ENCODE results near the gene CRHR1. TPM values are rescaled to one million over a fixed set of nuclear protein-coding genes. Genes with fewer than 3 reads are reported as not detected.

Gene CRHR1
- total and polyA plus RNA-seq, 2 donors: 0.05 to 0.32 TPM

GRCh38 chr17:45783593-45784292, 377 bp upstream of the CRHR1 start:
- DNase-seq (ENCODE audit: low read depth in 6 of 9, low spot score in 9 of 9): no peak
- peak overlapping the region in 1 of 2 donors; percentile 37 for H3K4me3 ChIP-seq (ENCODE audit: low read length in 2 of 2)
- H3K27ac ChIP-seq (ENCODE audit: low read depth in 1 of 2, low read length in 1 of 2): no peak overlapping the region
- H3K36me3 ChIP-seq (ENCODE audit: control insufficient read depth in 2 of 2, insufficient read depth in 2 of 2, low read length in 1 of 2): no peaks in the 10 kb centered on the region
- 1% methylated on average over 63 of the region's 64 CpGs for WGBS
- H3K27me3 ChIP-seq (ENCODE audit: control insufficient read depth in 2 of 2, insufficient read depth in 1 of 2, low read length in 1 of 2): peaks cover 69 to 88% of the 10 kb centered on the region in 2 donors
- no peaks in the 10 kb centered on the region for H3K9me3 ChIP-seq (ENCODE audit: control insufficient read depth in 2 of 2, insufficient read depth in 1 of 2, low read length in 1 of 2)
- peaks cover 0 to 8% of the 10 kb centered on the region in 2 donors for H3K4me1 ChIP-seq (ENCODE audit: control insufficient read depth in 2 of 2, insufficient read depth in 2 of 2, low read length in 2 of 2)

GRCh38 chr17:45784741-45785479, 790 bp downstream of the CRHR1 start:
- 1% methylated on average over 82 of the region's 82 CpGs for WGBS
- Histone ChIP-seq H3K4me1 (ENCODE audit: control insufficient read depth in 2 of 2, insufficient read depth in 2 of 2, low read length in 2 of 2) (peaks cover 0 to 8% of the 10 kb centered on the region in 2 donors), H3K27me3 (ENCODE audit: control insufficient read depth in 2 of 2, insufficient read depth in 1 of 2, low read length in 1 of 2) (peaks cover 68 to 94% of the 10 kb centered on the region in 2 donors), H3K27ac (ENCODE audit: low read depth in 1 of 2, low read length in 1 of 2) (no peak overlapping the region), H3K9me3 (ENCODE audit: control insufficient read depth in 2 of 2, insufficient read depth in 1 of 2, low read length in 1 of 2) (no peaks in the 10 kb centered on the region), H3K36me3 (ENCODE audit: control insufficient read depth in 2 of 2, insufficient read depth in 2 of 2, low read length in 1 of 2) (no peaks in the 10 kb centered on the region), H3K4me3 (ENCODE audit: low read length in 2 of 2) (peak overlapping the region in 1 of 2 donors; percentile 37)
- DNase-seq (ENCODE audit: low read depth in 6 of 9, low spot score in 9 of 9): peak in 2 of 9 donors; percentile 9 to 12

- no peak for DNase-seq (ENCODE audit: low read depth in 6 of 9, low spot score in 9 of 9)
- Histone ChIP-seq H3K4me1 (ENCODE audit: control insufficient read depth in 2 of 2, insufficient read depth in 2 of 2, low read length in 2 of 2) (peaks cover 0 to 8% of the 10 kb centered on the region in 2 donors), H3K36me3 (ENCODE audit: control insufficient read depth in 2 of 2, insufficient read depth in 2 of 2, low read length in 1 of 2) (no peaks in the 10 kb centered on the region), H3K4me3 (ENCODE audit: low read length in 2 of 2) (peak overlapping the region in 1 of 2 donors; percentile 37), H3K9me3 (ENCODE audit: control insufficient read depth in 2 of 2, insufficient read depth in 1 of 2, low read length in 1 of 2) (no peaks in the 10 kb centered on the region), H3K27me3 (ENCODE audit: control insufficient read depth in 2 of 2, insufficient read depth in 1 of 2, low read length in 1 of 2) (peaks cover 70 to 97% of the 10 kb centered on the region in 2 donors), H3K27ac (ENCODE audit: low read depth in 1 of 2, low read length in 1 of 2) (no peak overlapping the region)
- 27% methylated on average over 28 of the region's 28 CpGs for WGBS
These were observed 1.5 kb downstream of the CRHR1 start for GRCh38 chr17:45785480-45786193.

- H3K4me1 ChIP-seq (ENCODE audit: control insufficient read depth in 2 of 2, insufficient read depth in 2 of 2, low read length in 2 of 2): peaks cover 0 to 8% of the 10 kb centered on the region in 2 donors
- no peak overlapping the region for H3K27ac ChIP-seq (ENCODE audit: low read depth in 1 of 2, low read length in 1 of 2)
- H3K4me3 ChIP-seq (ENCODE audit: low read length in 2 of 2): no peak overlapping the region
- DNase-seq (ENCODE audit: low read depth in 6 of 9, low spot score in 9 of 9): no peak
- H3K27me3 ChIP-seq (ENCODE audit: control insufficient read depth in 2 of 2, insufficient read depth in 1 of 2, low read length in 1 of 2): peaks cover 66 to 98% of the 10 kb centered on the region in 2 donors
- H3K36me3 ChIP-seq (ENCODE audit: control insufficient read depth in 2 of 2, insufficient read depth in 2 of 2, low read length in 1 of 2): no peaks in the 10 kb centered on the region
- 90% methylated on average over 3 of the region's 3 CpGs for WGBS
- no peaks in the 10 kb centered on the region for H3K9me3 ChIP-seq (ENCODE audit: control insufficient read depth in 2 of 2, insufficient read depth in 1 of 2, low read length in 1 of 2)
These were observed 2.2 kb downstream of the CRHR1 start for GRCh38 chr17:45786349-45786748.

- no peak overlapping the region for H3K27ac ChIP-seq (ENCODE audit: low read depth in 1 of 2, low read length in 1 of 2)
- peaks cover 0 to 8% of the 10 kb centered on the region in 2 donors for H3K4me1 ChIP-seq (ENCODE audit: control insufficient read depth in 2 of 2, insufficient read depth in 2 of 2, low read length in 2 of 2)
- H3K36me3 ChIP-seq (ENCODE audit: control insufficient read depth in 2 of 2, insufficient read depth in 2 of 2, low read length in 1 of 2): no peaks in the 10 kb centered on the region
- H3K9me3 ChIP-seq (ENCODE audit: control insufficient read depth in 2 of 2, insufficient read depth in 1 of 2, low read length in 1 of 2): no peaks in the 10 kb centered on the region
- H3K27me3 ChIP-seq (ENCODE audit: control insufficient read depth in 2 of 2, insufficient read depth in 1 of 2, low read length in 1 of 2): peaks cover 61 to 98% of the 10 kb centered on the region in 2 donors
- no peak overlapping the region for H3K4me3 ChIP-seq (ENCODE audit: low read length in 2 of 2)
- DNase-seq (ENCODE audit: low read depth in 6 of 9, low spot score in 9 of 9): no peak
- WGBS: 85% methylated on average over 3 of the region's 3 CpGs
These were observed 2.9 kb downstream of the CRHR1 start for GRCh38 chr17:45787044-45787443.

GRCh38 chr17:45787656-45788055, 3.5 kb downstream of the CRHR1 start:
- H3K27ac ChIP-seq (ENCODE audit: low read depth in 1 of 2, low read length in 1 of 2): no peak overlapping the region
- peaks cover 0 to 8% of the 10 kb centered on the region in 2 donors for H3K4me1 ChIP-seq (ENCODE audit: control insufficient read depth in 2 of 2, insufficient read depth in 2 of 2, low read length in 2 of 2)
- no peak for DNase-seq (ENCODE audit: low read depth in 6 of 9, low spot score in 9 of 9)
- WGBS: 87% methylated on average over 11 of the region's 11 CpGs
- no peak overlapping the region for H3K4me3 ChIP-seq (ENCODE audit: low read length in 2 of 2)
- H3K9me3 ChIP-seq (ENCODE audit: control insufficient read depth in 2 of 2, insufficient read depth in 1 of 2, low read length in 1 of 2): no peaks in the 10 kb centered on the region
- H3K27me3 ChIP-seq (ENCODE audit: control insufficient read depth in 2 of 2, insufficient read depth in 1 of 2, low read length in 1 of 2): peaks cover 55 to 98% of the 10 kb centered on the region in 2 donors
- no peaks in the 10 kb centered on the region for H3K36me3 ChIP-seq (ENCODE audit: control insufficient read depth in 2 of 2, insufficient read depth in 2 of 2, low read length in 1 of 2)

- Histone ChIP-seq H3K4me3 (ENCODE audit: low read length in 2 of 2) (no peak overlapping the region), H3K27me3 (ENCODE audit: control insufficient read depth in 2 of 2, insufficient read depth in 1 of 2, low read length in 1 of 2) (peaks cover 51 to 97% of the 10 kb centered on the region in 2 donors), H3K27ac (ENCODE audit: low read depth in 1 of 2, low read length in 1 of 2) (no peak overlapping the region), H3K4me1 (ENCODE audit: control insufficient read depth in 2 of 2, insufficient read depth in 2 of 2, low read length in 2 of 2) (peaks cover 0 to 8% of the 10 kb centered on the region in 2 donors), H3K9me3 (ENCODE audit: control insufficient read depth in 2 of 2, insufficient read depth in 1 of 2, low read length in 1 of 2) (no peaks in the 10 kb centered on the region), H3K36me3 (ENCODE audit: control insufficient read depth in 2 of 2, insufficient read depth in 2 of 2, low read length in 1 of 2) (no peaks in the 10 kb centered on the region)
- WGBS: 94% methylated on average over 3 of the region's 3 CpGs
- DNase-seq (ENCODE audit: low read depth in 6 of 9, low spot score in 9 of 9): no peak
These were observed 3.9 kb downstream of the CRHR1 start for GRCh38 chr17:45788057-45788456.

- DNase-seq (ENCODE audit: low read depth in 6 of 9, low spot score in 9 of 9): no peak
- Histone ChIP-seq H3K4me3 (ENCODE audit: low read length in 2 of 2) (no peak overlapping the region), H3K4me1 (ENCODE audit: control insufficient read depth in 2 of 2, insufficient read depth in 2 of 2, low read length in 2 of 2) (no peaks in the 10 kb centered on the region), H3K9me3 (ENCODE audit: control insufficient read depth in 2 of 2, insufficient read depth in 1 of 2, low read length in 1 of 2) (no peaks in the 10 kb centered on the region), H3K36me3 (ENCODE audit: control insufficient read depth in 2 of 2, insufficient read depth in 2 of 2, low read length in 1 of 2) (no peaks in the 10 kb centered on the region), H3K27me3 (ENCODE audit: control insufficient read depth in 2 of 2, insufficient read depth in 1 of 2, low read length in 1 of 2) (peaks cover 33 to 99% of the 10 kb centered on the region in 2 donors), H3K27ac (ENCODE audit: low read depth in 1 of 2, low read length in 1 of 2) (no peak overlapping the region)
- 25% methylated on average over 3 of the region's 3 CpGs for WGBS
These were observed 5.8 kb downstream of the CRHR1 start for GRCh38 chr17:45789874-45790273.

Measured in thymus (tissue), 11 donors.